SK-N-MC (cell line): ENCODE measurements around the gene EFEMP2.

ENCODE experiments used
- EZH2 ChIP-seq: fragments of 200-600 bp; sonication (generic); IDR thresholded peaks from one replicate; pipeline ENCODE4 v1.6.1; 2017; ENCODE audit warnings: antibody characterized with exemption
- POLR2AphosphoS5 ChIP-seq: IDR thresholded peaks from 2 replicates; pipeline ENCODE4 v1.6.1; 2012; ENCODE audit warnings: mild to moderate bottlenecking, low read depth, low read length, borderline replicate concordance

- TF ChIP-seq POLR2AphosphoS5 (no peak), EZH2 (no peak)
Observed at GRCh38 chr11:65858681-65859087, 13.9 kb downstream of the EFEMP2 start.
